ENCODE data around the gene TMEM125. TPM values are rescaled to one million over a fixed set of nuclear protein-coding genes. Genes with fewer than 3 reads are reported as not detected.

Gene TMEM125
- total and polyA plus RNA-seq, 2 experiments from 2014 or later = not detected

DNA sequence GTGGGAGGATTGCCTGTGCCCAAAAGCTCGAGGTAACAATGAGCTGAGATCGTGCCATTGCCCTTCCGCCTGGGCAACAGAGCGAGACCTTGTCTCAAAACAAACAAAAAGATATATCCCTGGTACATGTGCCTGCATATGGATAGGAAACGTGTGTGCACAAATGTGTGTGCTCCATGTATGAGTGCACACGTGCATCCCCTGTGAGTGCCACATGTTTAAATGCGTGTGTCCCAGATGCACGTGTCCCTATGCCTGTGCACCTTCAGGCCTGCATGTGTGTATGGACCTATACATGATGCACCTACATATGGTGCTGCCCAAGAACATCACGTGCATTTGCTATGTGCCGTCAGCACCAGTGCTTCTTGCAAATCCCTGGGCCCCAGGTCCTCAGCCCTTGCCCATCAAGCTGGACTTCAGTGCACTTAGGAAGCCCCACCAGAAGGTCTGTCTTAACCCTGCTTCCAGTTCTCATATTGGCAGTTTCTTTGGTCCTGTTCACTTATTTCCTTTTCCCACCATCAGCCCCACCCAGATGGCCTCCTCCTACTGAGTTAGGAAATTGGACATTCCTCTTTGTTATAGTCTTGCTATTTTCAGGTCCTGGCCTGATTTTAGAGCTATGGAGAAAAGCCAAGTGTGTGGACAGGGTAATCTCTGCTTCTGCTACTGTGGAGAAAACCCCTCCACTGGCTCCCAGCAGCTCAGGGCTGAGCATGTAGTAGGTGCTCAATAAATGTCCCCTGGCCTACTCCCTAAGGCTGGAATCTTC lies 46.4 kb downstream of the TMEM125 start:
- H2AFZ ChIP-seq = no peak overlapping the region
- H3K4me2 ChIP-seq (ENCODE audit: unreplicated experiment) = no peak overlapping the region
- DNase-seq = peak; percentile 24
- H3K27me3 ChIP-seq (replicated peaks; ENCODE audit: insufficient read depth) = no peaks in the 10 kb centered on the region
- H3K4me3 ChIP-seq = no peak overlapping the region
- no peak for TF ChIP-seq EZH2 (IDR thresholded peaks at IDR 0.05; ENCODE audit: insufficient read depth, poor library complexity, severe bottlenecking)
- no peaks in the 10 kb centered on the region for H3K36me3 ChIP-seq (ENCODE audit: low read depth)
- H3K9ac ChIP-seq = no peak overlapping the region
- in situ Hi-C loops (cut with MboI) = no loop called here
- WGBS, 2 experiments (ENCODE audit: low coverage in 1 of 2, low lambda C conversion rate in 2 of 2, missing lambda C conversion rate in 2 of 2) = 71 to 72% methylated on average over 10 of the region's 10 CpGs
- no peaks in the 10 kb centered on the region for H3K4me1 ChIP-seq (ENCODE audit: insufficient read depth)
- H3K9me3 ChIP-seq (ENCODE audit: low read depth) = no peaks in the 10 kb centered on the region
- H3K27ac ChIP-seq = no peak overlapping the region
- no peaks in the 10 kb centered on the region for H3K9me2 ChIP-seq (ENCODE audit: insufficient read depth)
- no peaks in the 10 kb centered on the region for H4K20me1 ChIP-seq (ENCODE audit: insufficient read depth)
- H3F3A ChIP-seq (ENCODE audit: insufficient read depth) = no peaks in the 10 kb centered on the region
- H3K79me2 ChIP-seq (ENCODE audit: insufficient read depth) = no peaks in the 10 kb centered on the region

DNA sequence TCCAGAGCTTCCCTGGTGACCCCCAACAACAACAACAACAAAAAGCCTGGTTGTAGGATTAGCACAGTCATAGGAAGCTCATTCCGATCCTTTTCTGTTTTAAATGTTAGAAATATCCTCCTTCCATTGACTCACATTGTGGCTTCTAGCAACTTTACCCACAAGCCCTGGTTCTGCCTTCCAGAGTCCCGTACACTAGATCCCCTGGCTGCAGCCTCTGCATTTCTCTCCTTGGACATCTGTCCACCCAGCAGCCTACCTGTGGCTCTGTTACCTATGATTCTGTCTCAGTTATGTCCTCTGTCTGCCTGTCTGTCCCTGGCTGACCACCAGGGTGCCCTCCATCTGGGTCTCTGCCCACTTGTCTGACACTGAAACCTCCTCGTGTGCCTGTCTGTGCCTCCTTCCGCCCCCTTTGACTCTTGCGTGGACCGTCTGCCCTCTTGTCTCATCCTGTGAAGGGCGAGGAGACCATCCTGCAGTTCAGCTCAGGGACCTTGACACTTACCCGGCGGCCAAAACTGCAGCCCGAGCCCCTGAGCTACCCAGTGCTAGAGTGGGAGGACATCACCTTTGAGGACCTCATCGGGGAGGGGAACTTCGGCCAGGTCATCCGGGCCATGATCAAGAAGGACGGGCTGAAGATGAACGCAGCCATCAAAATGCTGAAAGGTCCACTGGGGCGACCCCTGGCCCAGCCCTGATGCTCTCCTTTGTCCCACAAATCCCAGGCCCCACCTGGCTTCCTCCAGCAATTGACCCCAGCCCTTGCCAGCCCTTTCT lies 47.1 kb downstream of the TMEM125 start:
- no peaks in the 10 kb centered on the region for H4K20me1 ChIP-seq (ENCODE audit: insufficient read depth)
- H3K9ac ChIP-seq = no peak overlapping the region
- no peak overlapping the region for H3K4me2 ChIP-seq (ENCODE audit: unreplicated experiment)
- H3K36me3 ChIP-seq (ENCODE audit: low read depth) = no peaks in the 10 kb centered on the region
- H3K27me3 ChIP-seq (replicated peaks; ENCODE audit: insufficient read depth) = no peaks in the 10 kb centered on the region
- H3K9me2 ChIP-seq (ENCODE audit: insufficient read depth) = no peaks in the 10 kb centered on the region
- H3K4me3 ChIP-seq = no peak overlapping the region
- H3K79me2 ChIP-seq (ENCODE audit: insufficient read depth) = no peaks in the 10 kb centered on the region
- in situ Hi-C loops (cut with MboI) = no loop called here
- no peaks in the 10 kb centered on the region for H3K9me3 ChIP-seq (ENCODE audit: low read depth)
- H3K4me1 ChIP-seq (ENCODE audit: insufficient read depth) = no peaks in the 10 kb centered on the region
- H3F3A ChIP-seq (ENCODE audit: insufficient read depth) = no peaks in the 10 kb centered on the region
- DNase-seq = peak; percentile 41
- H3K27ac ChIP-seq = no peak overlapping the region
- TF ChIP-seq EZH2phosphoT487 (IDR thresholded peaks at IDR 0.05; ENCODE audit: insufficient read depth, low read depth) = no peak
- no peak for TF ChIP-seq EZH2 (IDR thresholded peaks at IDR 0.05; ENCODE audit: insufficient read depth, poor library complexity, severe bottlenecking)
- 84 to 88% methylated on average over 15 to 16 of the region's 16 CpGs for WGBS, 2 experiments (ENCODE audit: low coverage in 1 of 2, low lambda C conversion rate in 2 of 2, missing lambda C conversion rate in 2 of 2)
- no peak overlapping the region for H2AFZ ChIP-seq

DNA sequence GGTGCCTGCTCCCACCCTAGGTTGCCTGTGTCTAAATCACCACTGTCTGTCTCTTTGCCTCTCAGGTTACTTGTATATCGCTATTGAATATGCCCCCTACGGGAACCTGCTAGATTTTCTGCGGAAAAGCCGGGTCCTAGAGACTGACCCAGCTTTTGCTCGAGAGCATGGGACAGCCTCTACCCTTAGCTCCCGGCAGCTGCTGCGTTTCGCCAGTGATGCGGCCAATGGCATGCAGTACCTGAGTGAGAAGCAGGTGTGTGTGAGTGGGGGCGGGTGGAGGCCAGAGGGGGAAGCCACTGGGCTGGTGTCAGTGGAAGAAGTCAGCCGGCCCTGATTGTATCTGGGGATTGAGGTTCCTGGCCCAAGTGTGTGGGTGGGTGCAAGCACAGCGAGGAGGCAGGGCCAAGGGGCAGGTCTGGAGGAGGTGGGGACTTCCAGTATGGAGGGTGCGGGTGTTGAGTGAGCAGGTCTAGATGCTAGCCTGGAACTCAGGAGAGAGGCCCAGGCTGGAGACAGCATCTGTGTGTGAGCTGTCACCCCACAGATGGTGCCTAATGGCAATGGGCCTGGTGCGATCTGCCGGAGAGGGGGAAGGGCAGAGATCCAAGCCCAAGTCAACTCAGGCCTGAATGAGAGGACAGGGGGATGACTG lies 48.2 kb downstream of the TMEM125 start:
- Histone ChIP-seq H3F3A (ENCODE audit: insufficient read depth) (no peaks in the 10 kb centered on the region), H3K27me3 (replicated peaks; ENCODE audit: insufficient read depth) (no peaks in the 10 kb centered on the region), H3K9me2 (ENCODE audit: insufficient read depth) (no peaks in the 10 kb centered on the region), H2AFZ (no peak overlapping the region), H3K4me3 (no peak overlapping the region), H3K79me2 (ENCODE audit: insufficient read depth) (no peaks in the 10 kb centered on the region), H3K27ac (no peak overlapping the region), H3K9me3 (ENCODE audit: low read depth) (no peaks in the 10 kb centered on the region), H3K9ac (no peak overlapping the region), H3K4me2 (ENCODE audit: unreplicated experiment) (no peak overlapping the region), H4K20me1 (ENCODE audit: insufficient read depth) (no peaks in the 10 kb centered on the region), H3K36me3 (ENCODE audit: low read depth) (no peaks in the 10 kb centered on the region), H3K4me1 (ENCODE audit: insufficient read depth) (no peaks in the 10 kb centered on the region)
- in situ Hi-C loops (cut with MboI) = no loop called here
- 71 to 72% methylated on average over 14 to 15 of the region's 15 CpGs for WGBS, 2 experiments (ENCODE audit: low coverage in 1 of 2, low lambda C conversion rate in 2 of 2, missing lambda C conversion rate in 2 of 2)
- peak; percentile 41 for DNase-seq
- no peak for TF ChIP-seq EZH2phosphoT487 (IDR thresholded peaks at IDR 0.05; ENCODE audit: insufficient read depth, low read depth)

DNA sequence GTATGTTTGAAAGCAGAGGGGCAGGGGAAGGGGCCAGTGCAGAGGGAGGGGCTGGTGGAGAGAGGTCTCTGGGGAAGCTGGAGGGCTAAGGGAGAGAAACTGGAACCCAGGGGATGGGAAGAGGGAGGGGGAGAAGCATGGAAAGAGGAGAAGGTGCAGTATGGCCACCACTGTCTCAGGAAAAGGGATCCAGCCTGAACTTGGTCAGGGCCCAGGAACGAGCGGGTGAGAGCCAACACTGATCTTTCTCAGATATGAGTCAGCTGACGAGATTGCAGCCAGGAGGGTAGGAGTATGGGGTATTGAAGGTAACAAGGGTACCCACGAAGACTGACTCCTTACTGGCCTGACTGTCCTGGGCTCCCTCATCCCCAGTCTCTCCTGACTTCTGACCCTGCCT lies 49.0 kb downstream of the TMEM125 start:
- Histone ChIP-seq H3K27ac (no peak overlapping the region), H3K4me2 (ENCODE audit: unreplicated experiment) (no peak overlapping the region), H2AFZ (no peak overlapping the region), H3K4me3 (no peak overlapping the region), H3K9me3 (ENCODE audit: low read depth) (no peaks in the 10 kb centered on the region), H3F3A (ENCODE audit: insufficient read depth) (no peaks in the 10 kb centered on the region), H3K36me3 (ENCODE audit: low read depth) (no peaks in the 10 kb centered on the region), H4K20me1 (ENCODE audit: insufficient read depth) (no peaks in the 10 kb centered on the region), H3K9me2 (ENCODE audit: insufficient read depth) (no peaks in the 10 kb centered on the region), H3K4me1 (ENCODE audit: insufficient read depth) (no peaks in the 10 kb centered on the region), H3K9ac (no peak overlapping the region), H3K27me3 (replicated peaks; ENCODE audit: insufficient read depth) (no peaks in the 10 kb centered on the region), H3K79me2 (ENCODE audit: insufficient read depth) (no peaks in the 10 kb centered on the region)
- 73 to 85% methylated on average over 4 of the region's 4 CpGs for WGBS, 2 experiments (ENCODE audit: low coverage in 1 of 2, low lambda C conversion rate in 2 of 2, missing lambda C conversion rate in 2 of 2)
- TF ChIP-seq EZH2phosphoT487 (IDR thresholded peaks at IDR 0.05; ENCODE audit: insufficient read depth, low read depth) (no peak), EZH2 (IDR thresholded peaks at IDR 0.05; ENCODE audit: insufficient read depth, poor library complexity, severe bottlenecking) (no peak)
- in situ Hi-C loops (cut with MboI) = no loop called here
- no peak for DNase-seq

Measured in GM23248 (cell line).